Adrenal gland (tissue), 12 donors: ENCODE results near the gene DUSP22. TPM values are rescaled to one million over a fixed set of nuclear protein-coding genes. Genes with fewer than 3 reads are reported as not detected.

Experiments used
- DNase-seq, 7 donors: peaks; one replicate each; pipeline ENCODE4 v3.0.0-alpha.2; 2019 to 2020
- H3K27ac ChIP-seq, 5 donors: fragments of 200-600 bp; sonication (generic) in 4 of 5; 1 replicate in 3 of 5; 2 replicates in 2 of 5; pipeline versions ENCODE4 v1.5.1 to v1.8.0; 2016 to 2020; ENCODE audit warnings: mild to moderate bottlenecking in 1 of 5
- H3K27me3 ChIP-seq: fragments of 200-600 bp; 2 replicates; pipeline ENCODE4 v1.8.0; 2021
- H3K36me3 ChIP-seq, 2 donors: fragments of 200-600 bp; replicated peaks in 1 of 2; 1 replicate in 1 of 2; 2 replicates in 1 of 2; pipeline versions ENCODE4 v1.5.1 to v1.8.0; 2018 to 2022
- H3K4me1 ChIP-seq, 2 donors: fragments of 200-600 bp; replicated peaks in 1 of 2; 1 replicate in 1 of 2; 2 replicates in 1 of 2; pipeline versions ENCODE4 v1.5.1 to v1.8.0; 2018 to 2021
- H3K4me3 ChIP-seq, 4 donors: fragments of 200-600 bp; sonication (generic) in 3 of 4; one replicate each; pipeline ENCODE4 v1.5.1; 2016 to 2018
- H3K9me3 ChIP-seq, 3 donors: fragments of 200-600 bp; sonication (generic) in 1 of 3; replicated peaks in 1 of 3; 1 replicate in 2 of 3; 2 replicates in 1 of 3; pipeline versions ENCODE4 v1.5.1 to v1.8.0; 2016 to 2021
- POLR2A ChIP-seq, 2 donors: fragments of 450-650 bp; IDR thresholded peaks; one replicate each; pipeline ENCODE4 v1.6.1; 2017; ENCODE audit warnings: antibody characterized with exemption in 2 of 2, mild to moderate bottlenecking in 2 of 2, moderate library complexity in 1 of 2
- WGBS, 4 donors: extraction: QIAGEN DNeasy Blood & Tissue Kit in 2 of 4; methylation state at CpG; one replicate each; pipeline versions ENCODE4 v1.1.5 to v1.1.7; 2013 to 2017; 5-methylcytosine and 5-hydroxymethylcytosine counted together
- intact Hi-C, 2 donors: fragments of 100-400 bp; cut with DNase I; formaldehyde crosslinking; loops; one replicate each; pipeline versions ENCODE4 v1.14.1 to v1.15.0; 2022 to 2023
- polyA plus RNA-seq, 3 donors: library from polyadenylated mRNA; stranded (reverse); fragments of 200-250 nt in 2 of 3; fragments of 350-450 nt in 1 of 3; fragmentation: Illumina TruSeq in 1 of 3; extraction: RNeasy Lipid Tissue Mini Kit (QIAGEN cat#74804) in 1 of 3; gene quantifications; one replicate each; pipeline ENCODE4 v1.2.3, GENCODE V29; 2013 to 2014
- total RNA-seq, 9 donors: library from RNA; depleted of rRNA in 4 of 9; stranded (reverse); fragments of >200 nt in 4 of 9; fragments of 120-200 nt in 1 of 9; fragmentation: NEBNext Ultra II Directional in 1 of 9; extraction: Animal tissue kit (Norgen Biotek cat#: 25700) in 1 of 9; gene quantifications; one replicate each; pipeline versions ENCODE4 v1.1.0 to v1.2.4, GENCODE V29; 2013 to 2023
- TF ChIP-seq, protein P1 (sequence below), 6 experiments: fragments of 450-650 bp in 4 of 6; fragments of 200-600 bp in 2 of 6; sonication (generic) in 1 of 6; IDR thresholded peaks; 1 replicate in 5 of 6; 2 replicates in 1 of 6; pipeline versions ENCODE4 v1.5.1 to v1.8.0; 2016 to 2021; ENCODE audit warnings: antibody characterized with exemption in 6 of 6, mild to moderate bottlenecking in 2 of 6, moderate library complexity in 1 of 6
- donor health status: healthy with polysubstance abuse.
- donor health status: Bipolar disorder and iron deficiency.
- donor health status: DM: yes; HTN: yes; CAD: no.
- donor health status: DM: no; HTN: no; CAD: no.
- donor health status: DM: no; HTN: no; CAD: no.
- donor health status: DM: yes; HTN: yes; CAD: no.

The DUSP22 gene
- total and polyA plus RNA-seq, 12 donors, result 16.7 to 39.3 (median 25.9) TPM

- DNase-seq, result no peak
- Histone ChIP-seq H3K36me3 (no peaks in the 10 kb centered on the region), H3K27me3 (no peaks in the 10 kb centered on the region), H3K4me3 (no peak overlapping the region), H3K4me1 (peaks cover 5 to 12% of the 10 kb centered on the region in 2 donors), H3K9me3 (no peaks in the 10 kb centered on the region), H3K27ac (no peak overlapping the region)
- TF ChIP-seq, protein P1, sequence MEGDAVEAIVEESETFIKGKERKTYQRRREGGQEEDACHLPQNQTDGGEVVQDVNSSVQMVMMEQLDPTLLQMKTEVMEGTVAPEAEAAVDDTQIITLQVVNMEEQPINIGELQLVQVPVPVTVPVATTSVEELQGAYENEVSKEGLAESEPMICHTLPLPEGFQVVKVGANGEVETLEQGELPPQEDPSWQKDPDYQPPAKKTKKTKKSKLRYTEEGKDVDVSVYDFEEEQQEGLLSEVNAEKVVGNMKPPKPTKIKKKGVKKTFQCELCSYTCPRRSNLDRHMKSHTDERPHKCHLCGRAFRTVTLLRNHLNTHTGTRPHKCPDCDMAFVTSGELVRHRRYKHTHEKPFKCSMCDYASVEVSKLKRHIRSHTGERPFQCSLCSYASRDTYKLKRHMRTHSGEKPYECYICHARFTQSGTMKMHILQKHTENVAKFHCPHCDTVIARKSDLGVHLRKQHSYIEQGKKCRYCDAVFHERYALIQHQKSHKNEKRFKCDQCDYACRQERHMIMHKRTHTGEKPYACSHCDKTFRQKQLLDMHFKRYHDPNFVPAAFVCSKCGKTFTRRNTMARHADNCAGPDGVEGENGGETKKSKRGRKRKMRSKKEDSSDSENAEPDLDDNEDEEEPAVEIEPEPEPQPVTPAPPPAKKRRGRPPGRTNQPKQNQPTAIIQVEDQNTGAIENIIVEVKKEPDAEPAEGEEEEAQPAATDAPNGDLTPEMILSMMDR (IDR thresholded peaks at IDR 0.05), result no peak
- no peak for TF ChIP-seq POLR2A (IDR thresholded peaks at IDR 0.05)
- intact Hi-C loops, result no loop called here
- 74 to 85% (median 81%) methylated on average over 6 of the region's 6 CpGs for WGBS, 4 donors
Observed at GRCh38 chr6:340186-340955, 48.1 kb downstream of the DUSP22 start.

GRCh38 chr6:340991-341827, 48.9 kb downstream of the DUSP22 start:
- DNase-seq, result peak; percentile 65 to 90 (median 81)
- intact Hi-C loops, result no loop called here
- Histone ChIP-seq H3K27ac (no peak overlapping the region), H3K4me3 (no peak overlapping the region), H3K4me1 (peaks cover 5 to 12% of the 10 kb centered on the region in 2 donors), H3K27me3 (no peaks in the 10 kb centered on the region), H3K9me3 (no peaks in the 10 kb centered on the region), H3K36me3 (no peaks in the 10 kb centered on the region)
- no peak for TF ChIP-seq POLR2A (IDR thresholded peaks at IDR 0.05)
- WGBS, 4 donors, result 78 to 86% (median 80%) methylated on average over 33 of the region's 33 CpGs

DNA sequence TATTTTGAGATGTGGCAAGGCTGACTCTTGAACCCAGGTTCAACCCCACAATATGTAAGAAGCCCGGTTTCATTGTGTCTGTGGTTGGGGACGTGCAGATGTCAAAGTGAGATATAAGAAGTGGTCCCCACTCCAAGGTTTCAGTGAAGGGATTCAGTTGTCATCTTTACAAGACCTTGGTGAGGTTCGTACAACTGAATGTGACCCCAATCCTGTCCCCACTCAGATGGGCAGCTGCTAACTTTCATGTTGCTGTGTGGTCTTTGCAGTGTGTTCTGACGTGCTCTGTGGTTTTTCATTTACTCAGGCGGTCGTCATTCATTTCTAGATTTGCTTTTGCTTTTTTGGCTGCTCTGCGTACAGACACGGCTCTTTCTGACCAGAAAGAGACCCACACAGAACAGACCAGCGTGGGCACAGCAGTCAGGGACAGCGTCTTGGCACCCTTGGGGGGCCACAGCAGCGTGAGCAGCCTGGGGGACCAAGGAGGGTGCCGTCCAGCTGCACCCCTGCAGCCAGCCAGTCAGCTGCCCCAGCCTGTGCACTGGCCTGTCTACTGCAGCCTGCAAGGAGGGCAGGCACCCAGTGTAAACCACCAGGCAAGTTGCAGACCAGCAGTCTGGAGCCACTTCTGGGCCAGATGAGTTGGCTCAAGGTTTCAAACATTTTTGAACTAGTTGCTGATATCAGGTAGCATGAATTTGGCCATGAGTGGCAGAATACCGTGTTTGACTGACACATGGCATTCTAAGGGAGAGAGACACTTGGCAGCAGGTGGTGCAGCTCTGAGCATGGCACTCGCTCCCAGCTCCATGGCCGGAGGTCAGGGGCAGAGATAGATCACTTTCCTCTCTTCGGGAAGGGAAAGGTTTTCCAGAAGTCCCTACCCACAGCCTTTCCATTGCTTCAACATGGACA, 49.9 kb downstream of the DUSP22 start:
- H3K4me1 ChIP-seq, result peaks cover 5 to 8% of the 10 kb centered on the region in 2 donors
- no peaks in the 10 kb centered on the region for H3K36me3 ChIP-seq
- WGBS, 4 donors, result 68 to 79% (median 72%) methylated on average over 16 of the region's 16 CpGs
- intact Hi-C loops, result no loop called here
- no peaks in the 10 kb centered on the region for H3K9me3 ChIP-seq
- no peak for DNase-seq
- H3K27ac ChIP-seq, result no peak overlapping the region
- TF ChIP-seq, protein P1 (IDR thresholded peaks at IDR 0.05), result no peak
- TF ChIP-seq POLR2A (IDR thresholded peaks at IDR 0.05), result no peak
- H3K4me3 ChIP-seq, result no peak overlapping the region
- no peaks in the 10 kb centered on the region for H3K27me3 ChIP-seq

GRCh38 chr6:342832-343179, 50.5 kb downstream of the DUSP22 start:
- no peak overlapping the region for H3K4me3 ChIP-seq
- 83 to 90% (median 86%) methylated on average over 7 to 8 of the region's 8 CpGs for WGBS, 4 donors
- no peaks in the 10 kb centered on the region for H3K36me3 ChIP-seq
- H3K27ac ChIP-seq, result no peak overlapping the region
- intact Hi-C loops, result no loop called here
- TF ChIP-seq, protein P1 (IDR thresholded peaks at IDR 0.05), result no peak
- no peak for TF ChIP-seq POLR2A (IDR thresholded peaks at IDR 0.05)
- H3K9me3 ChIP-seq, result no peaks in the 10 kb centered on the region
- peaks cover 5 to 8% of the 10 kb centered on the region in 2 donors for H3K4me1 ChIP-seq
- no peaks in the 10 kb centered on the region for H3K27me3 ChIP-seq
- no peak for DNase-seq
